NCI-H82 treated with DMSO at 0.1 percent for 48 hours (cell line): ENCODE measurements around the gene OR2A14.
"Not testable (repeated sequence)": the region's sequence is repeated elsewhere in the genome, so short reads cannot be mapped to it uniquely, and the experiment has no call there.

Experiments used
- DNase-seq: peaks from one replicate; lab custom pipeline; 2025; ENCODE audit not compliant: unreplicated experiment; lab: John Stamatoyannopoulos, UW

The OR2A14 gene

DNA sequence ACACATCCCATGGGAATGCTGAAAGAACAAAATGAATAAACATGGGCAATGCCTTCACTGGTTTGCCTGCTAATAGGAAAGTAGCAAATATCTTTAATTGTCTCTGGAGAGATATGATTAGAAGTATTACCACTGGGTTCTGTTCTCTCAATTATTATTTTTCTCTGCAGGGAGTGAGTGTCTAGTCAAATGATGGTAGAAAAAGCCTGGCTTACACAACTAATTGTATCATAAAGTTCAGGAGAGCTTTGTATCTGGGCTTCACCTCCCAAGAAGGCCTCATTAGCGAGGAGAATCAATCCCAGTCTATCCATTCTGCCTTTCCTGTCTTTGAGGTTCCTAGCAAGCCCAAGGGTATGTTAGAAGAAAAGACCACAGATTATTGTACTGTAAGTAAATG, at the start of gene OR2A14:
OR2A14 (plus strand) TSS at position 301 of the 400 bp plus-strand sequence. CDS start 5,937 bp downstream, outside the sequence.
- no peak for DNase-seq

DNA sequence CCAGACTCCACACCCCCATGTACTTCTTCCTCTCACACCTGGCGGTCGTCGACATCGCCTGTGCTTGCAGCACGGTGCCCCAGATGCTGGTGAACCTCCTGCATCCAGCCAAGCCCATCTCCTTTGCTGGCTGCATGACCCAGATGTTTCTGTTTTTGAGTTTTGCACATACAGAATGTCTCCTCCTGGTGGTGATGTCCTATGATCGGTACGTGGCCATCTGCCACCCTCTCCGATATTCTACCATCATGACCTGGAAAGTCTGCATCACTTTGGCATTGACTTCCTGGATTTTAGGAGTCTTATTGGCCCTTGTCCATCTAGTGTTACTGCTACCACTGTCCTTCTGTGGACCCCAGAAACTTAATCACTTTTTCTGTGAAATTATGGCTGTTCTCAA, 48.6 kb upstream of the OR2A14 start:
- DNase-seq: no peak

DNA sequence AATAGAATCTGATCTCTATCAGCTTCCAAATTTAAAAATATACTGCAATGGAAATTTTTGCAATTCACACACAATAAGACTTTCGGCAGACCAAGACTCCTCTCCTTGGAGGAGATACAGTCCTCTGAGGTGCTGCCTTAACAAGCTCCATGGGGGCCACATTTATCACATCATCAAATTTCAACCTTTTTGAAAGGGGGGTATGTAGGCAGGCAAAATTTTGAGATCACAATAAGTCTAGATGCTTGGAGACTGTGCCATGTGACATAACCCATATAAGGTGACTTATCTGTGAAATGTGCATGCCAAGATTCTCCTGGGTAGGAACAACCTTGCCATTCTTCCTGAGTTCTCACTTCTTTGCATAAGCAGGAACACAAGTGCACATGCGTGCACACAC, 37.0 kb upstream of the OR2A14 start, which contains the start of gene OR2A12:
OR2A12 (plus strand) TSS at position 301 of the 400 bp plus-strand sequence. CDS start 8,830 bp downstream, outside the sequence.
- no peak for DNase-seq

DNA sequence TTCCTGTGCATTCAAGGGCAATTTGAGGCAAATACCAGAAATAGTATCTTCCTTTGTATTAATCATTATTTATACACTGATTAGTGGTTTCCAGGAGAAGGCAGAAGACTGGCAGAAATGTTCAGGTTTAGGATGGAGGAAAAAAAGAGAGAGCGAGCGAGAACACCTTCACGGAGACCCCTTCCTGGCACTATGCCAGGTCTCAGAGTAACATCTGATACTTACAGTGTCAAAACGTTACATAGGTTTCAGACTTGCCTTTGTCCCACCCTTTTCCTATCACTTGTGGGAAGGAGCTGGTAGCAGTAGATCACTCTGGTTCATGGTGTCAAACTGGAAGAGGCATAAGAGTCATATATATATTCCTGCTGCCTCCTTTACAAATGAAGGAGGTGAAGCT, 36.2 kb upstream of the OR2A14 start:
- DNase-seq: no peak

DNA sequence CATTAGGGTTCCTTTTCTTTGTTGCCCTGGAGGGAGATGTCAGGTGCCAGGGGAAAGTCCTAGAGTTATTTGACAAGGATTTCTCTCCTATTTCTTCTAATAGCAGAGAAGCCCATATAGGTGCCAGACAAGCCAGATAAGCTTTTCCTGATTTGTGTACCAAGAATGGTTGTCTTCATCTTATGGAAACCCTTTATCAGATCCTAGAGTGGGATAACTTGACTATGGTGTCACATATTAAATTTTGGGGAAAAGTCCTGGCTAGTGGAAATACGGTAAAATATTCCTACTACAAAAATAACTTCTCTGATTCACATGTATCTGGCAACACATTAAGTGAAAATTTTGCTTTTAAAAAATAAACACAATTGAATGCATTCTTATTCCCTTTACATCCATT, 35.7 kb upstream of the OR2A14 start:
- no peak for DNase-seq

- no peak for DNase-seq
These were observed 32.3 kb upstream of the OR2A14 start for GRCh38 chr7:144090667-144091066.

GRCh38 chr7:144098776-144099175, 24.2 kb upstream of the OR2A14 start:
- DNase-seq: no peak

DNA sequence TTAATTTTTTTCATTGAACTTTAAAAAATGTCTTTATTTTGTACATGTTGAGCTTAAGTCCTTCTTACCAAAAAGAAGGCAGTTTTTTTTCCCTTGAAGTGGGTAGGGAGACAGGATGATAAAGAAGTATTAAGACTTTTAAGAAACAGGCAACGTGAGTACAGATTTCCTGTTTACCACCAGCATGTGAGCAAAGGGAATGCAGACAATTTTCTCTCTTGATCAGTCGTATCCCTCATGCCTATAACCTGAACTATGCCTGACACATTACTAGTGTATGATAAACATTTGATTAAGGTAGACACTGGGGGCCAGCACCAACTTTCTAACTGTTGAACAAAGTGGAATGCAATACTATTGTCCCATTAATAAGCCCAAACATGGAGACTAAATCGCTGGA, 22.4 kb upstream of the OR2A14 start:
- no peak for DNase-seq

DNA sequence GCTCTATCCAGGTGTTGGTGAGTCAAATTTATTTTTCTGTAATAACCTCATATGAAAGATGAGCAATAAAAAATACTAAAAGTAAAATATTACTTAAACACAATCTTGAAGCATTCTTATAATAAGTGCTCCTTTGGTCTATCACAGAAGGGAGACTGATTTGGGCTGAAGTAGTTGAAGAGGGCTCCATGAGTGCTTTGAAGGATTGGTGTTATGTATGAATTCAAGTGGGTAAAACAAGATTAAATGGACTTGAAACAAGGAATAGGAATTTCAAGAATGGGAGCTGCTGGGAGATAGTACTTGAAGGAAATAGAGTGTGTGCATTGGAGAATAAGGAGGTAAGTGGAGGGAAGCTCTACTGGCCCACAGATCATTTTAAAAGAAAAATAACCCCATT, 20.9 kb upstream of the OR2A14 start:
- no peak for DNase-seq

GRCh38 chr7:144105211-144105610, 17.8 kb upstream of the OR2A14 start:
- DNase-seq: no peak

DNA sequence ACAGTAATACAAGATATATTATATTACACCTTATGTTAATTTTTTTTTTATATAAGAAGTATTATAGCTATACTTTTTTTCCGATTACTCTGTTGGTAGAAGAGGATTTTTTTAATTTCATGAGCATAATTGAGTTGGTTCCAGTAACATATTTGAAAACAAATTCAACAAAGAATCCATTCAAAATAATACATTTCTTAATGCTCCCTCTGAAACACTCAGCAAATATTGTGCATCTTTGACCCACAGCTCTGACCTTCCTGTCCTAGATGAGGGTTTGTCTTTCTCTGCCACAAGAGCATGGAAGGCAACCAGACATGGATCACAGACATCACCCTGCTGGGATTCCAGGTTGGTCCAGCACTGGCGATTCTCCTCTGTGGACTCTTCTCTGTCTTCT, 13.7 kb upstream of the OR2A14 start, which contains the start of gene OR2A2:
OR2A2 (plus strand) TSS at position 301 of the 400 bp plus-strand sequence; CDS start at position 301, 0 bp downstream.
- no peak for DNase-seq

- no peak for DNase-seq
These were observed 12.7 kb upstream of the OR2A14 start for GRCh38 chr7:144110272-144110671.

- no peak for DNase-seq
These were observed 9.3 kb upstream of the OR2A14 start for GRCh38 chr7:144113651-144114050.

DNA sequence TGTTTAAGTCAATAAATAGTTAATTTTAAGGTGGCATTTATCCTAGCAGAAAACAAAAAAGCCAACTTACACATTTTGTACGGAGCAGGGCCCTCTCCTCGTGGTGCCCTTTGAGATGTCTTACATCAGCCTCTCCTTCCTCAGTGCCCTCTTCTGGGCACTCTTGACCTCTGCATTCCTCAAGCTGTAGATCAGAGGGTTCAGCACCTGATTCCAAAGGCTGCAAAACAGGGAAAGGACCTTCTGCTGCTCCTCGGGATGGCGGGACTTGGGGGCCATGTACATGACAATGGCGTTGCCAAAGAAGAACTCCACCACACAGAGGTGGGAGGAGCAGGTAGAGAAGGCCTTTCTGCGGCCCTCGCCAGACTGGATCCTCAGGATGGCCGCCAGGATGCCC, 4.6 kb upstream of the OR2A14 start:
- no peak for DNase-seq

DNA sequence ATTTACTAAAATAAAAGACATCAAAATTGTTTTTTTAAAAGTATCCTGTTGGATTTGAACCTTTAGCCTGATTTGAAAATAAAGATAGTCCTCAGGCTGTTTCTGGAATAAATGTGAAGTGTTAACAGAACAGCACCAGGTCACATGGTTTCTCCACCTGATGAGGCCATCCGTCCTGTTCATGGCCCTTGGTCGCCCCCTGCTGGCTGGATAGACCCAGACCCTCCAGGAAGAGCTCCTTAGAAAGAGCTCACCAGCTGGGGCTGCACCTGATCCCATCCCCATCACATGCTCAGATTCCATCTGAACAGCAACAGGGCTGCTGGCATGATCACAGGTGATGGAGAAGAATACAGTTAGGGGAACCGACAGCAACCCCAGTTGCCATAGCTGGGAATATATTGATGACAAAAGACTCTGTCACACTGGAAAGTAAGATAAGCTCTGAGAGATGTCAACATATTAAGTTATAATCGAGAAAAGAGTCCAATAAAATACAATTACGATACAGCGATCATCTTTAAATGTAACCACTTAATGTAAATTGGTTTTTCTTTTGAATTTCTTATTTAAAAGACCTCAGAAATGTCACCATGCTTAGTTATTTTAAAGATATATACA, 4.8 kb downstream of the OR2A14 start:
- DNase-seq: peak; percentile 47

DNA sequence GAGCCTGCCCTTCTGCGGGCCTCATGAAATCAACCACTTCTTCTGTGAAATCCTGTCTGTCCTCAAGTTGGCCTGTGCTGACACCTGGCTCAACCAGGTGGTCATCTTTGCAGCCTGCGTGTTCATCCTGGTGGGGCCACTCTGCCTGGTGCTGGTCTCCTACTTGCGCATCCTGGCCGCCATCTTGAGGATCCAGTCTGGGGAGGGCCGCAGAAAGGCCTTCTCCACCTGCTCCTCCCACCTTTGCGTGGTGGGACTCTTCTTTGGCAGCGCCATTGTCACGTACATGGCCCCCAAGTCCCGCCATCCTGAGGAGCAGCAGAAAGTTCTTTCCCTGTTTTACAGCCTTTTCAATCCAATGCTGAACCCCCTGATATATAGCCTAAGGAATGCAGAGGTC, 6.6 kb downstream of the OR2A14 start:
- DNase-seq: not testable (repeated sequence)

- DNase-seq: no peak
These were observed 7.8 kb downstream of the OR2A14 start for GRCh38 chr7:144130730-144131129.

GRCh38 chr7:144132262-144132661, 9.3 kb downstream of the OR2A14 start:
- DNase-seq: no peak

GRCh38 chr7:144133307-144133706, 10.3 kb downstream of the OR2A14 start:
- no peak for DNase-seq

- DNase-seq: no peak
These were observed 11.1 kb downstream of the OR2A14 start for GRCh38 chr7:144134116-144134515.

GRCh38 chr7:144137501-144137900, 14.5 kb downstream of the OR2A14 start:
- DNase-seq: no peak

DNA sequence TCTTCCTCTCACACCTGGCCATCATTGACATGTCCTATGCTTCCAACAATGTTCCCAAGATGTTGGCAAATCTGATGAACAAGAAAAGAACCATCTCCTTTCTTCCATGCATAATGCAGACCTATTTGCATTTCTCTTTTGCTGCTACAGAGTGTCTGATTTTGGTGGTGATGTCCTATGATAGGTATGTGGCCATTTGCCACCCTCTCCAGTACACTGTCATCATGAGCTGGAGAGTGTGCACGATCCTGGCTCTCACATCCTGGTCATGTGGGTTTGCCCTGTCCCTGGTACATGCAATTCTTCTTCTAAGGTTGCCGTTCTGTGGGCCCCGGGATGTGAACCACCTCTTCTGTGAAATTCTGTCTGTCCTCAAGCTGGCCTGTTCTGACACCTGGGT, 19.2 kb downstream of the OR2A14 start:
- no peak for DNase-seq

- DNase-seq: no peak
These were observed 21.4 kb downstream of the OR2A14 start for GRCh38 chr7:144144426-144144825.
